HuH-7 (cell line): ENCODE results near the gene GGA2.
A peak's percentile ranks its signal among the peaks of the same experiment; 100 is the strongest.
"Not testable (repeated sequence)": the region's sequence is repeated elsewhere in the genome, so short reads cannot be mapped to it uniquely, and the experiment has no call there.

Experiments used
- DNase-seq: peaks from one replicate; pipeline ENCODE4 v3.0.0; 2011; ENCODE audit warnings: low spot score

GGA2 gene

GRCh38 chr16:23504076-23504452 lies 6.2 kb downstream of the GGA2 start:
- DNase-seq: no peak

- no peak for DNase-seq
Observed at GRCh38 chr16:23502466-23502865, 7.8 kb downstream of the GGA2 start.

DNA sequence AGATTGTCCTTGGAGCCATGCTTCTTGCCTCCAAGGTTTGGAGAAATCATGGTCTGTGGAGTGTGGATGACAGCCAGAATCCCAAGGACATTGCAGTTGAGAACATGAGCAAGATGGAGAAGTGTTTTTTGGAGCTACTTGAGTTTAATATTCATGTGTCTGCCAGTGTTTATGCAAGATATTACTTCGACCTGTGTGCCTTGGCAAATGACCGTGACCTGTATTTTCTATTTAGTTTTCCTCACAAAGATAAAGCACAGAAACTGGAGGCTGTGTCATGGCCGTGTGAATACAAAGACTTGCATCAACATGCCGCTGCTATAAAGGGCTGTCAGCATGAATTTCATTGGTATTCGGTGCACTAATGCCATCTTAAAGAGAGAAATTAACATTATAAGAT lies 9.0 kb downstream of the GGA2 start:
- no peak for DNase-seq

- DNase-seq: no peak
Observed at GRCh38 chr16:23500862-23501225, 9.4 kb downstream of the GGA2 start.

- no peak for DNase-seq
Observed at GRCh38 chr16:23500212-23500861, 10.0 kb downstream of the GGA2 start.

DNA sequence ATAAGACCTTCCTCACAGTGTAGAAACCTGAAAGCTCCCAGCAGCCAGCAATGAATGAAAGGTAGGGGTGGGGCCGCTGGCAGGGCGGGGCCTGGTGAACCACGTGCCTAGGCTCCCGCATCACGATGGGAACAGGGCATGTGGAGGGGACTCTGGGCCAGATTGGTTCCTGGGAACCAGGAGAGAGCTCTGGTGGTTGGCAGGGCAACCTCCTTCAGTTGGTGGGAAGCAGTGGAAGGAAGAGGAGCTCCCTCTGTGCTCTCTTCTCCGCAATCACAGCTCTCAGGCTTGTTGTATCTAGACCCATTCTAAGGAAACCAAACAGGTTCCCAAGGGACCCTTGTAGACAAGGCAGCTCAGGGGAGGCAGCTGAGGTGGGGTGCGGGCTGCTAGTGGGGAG lies 10.5 kb downstream of the GGA2 start:
- DNase-seq: no peak

- no peak for DNase-seq
Observed at GRCh38 chr16:23498863-23499262, 11.4 kb downstream of the GGA2 start.

DNA sequence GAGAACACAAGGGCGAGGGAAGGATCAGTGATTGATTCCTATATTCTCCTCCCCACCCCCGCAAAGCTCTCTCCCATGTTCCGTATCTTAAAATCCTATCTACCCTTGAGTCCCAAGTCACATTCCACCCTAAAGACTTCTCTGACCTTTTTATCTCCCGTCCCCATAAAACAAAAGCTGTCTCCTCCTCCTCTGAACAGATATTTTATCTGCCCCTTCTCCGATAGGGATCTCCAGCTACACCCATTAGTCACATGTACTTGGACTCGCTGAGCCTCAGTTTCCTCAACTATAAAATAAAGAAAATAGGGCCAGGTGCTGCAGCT lies 12.8 kb downstream of the GGA2 start:
- no peak for DNase-seq

DNA sequence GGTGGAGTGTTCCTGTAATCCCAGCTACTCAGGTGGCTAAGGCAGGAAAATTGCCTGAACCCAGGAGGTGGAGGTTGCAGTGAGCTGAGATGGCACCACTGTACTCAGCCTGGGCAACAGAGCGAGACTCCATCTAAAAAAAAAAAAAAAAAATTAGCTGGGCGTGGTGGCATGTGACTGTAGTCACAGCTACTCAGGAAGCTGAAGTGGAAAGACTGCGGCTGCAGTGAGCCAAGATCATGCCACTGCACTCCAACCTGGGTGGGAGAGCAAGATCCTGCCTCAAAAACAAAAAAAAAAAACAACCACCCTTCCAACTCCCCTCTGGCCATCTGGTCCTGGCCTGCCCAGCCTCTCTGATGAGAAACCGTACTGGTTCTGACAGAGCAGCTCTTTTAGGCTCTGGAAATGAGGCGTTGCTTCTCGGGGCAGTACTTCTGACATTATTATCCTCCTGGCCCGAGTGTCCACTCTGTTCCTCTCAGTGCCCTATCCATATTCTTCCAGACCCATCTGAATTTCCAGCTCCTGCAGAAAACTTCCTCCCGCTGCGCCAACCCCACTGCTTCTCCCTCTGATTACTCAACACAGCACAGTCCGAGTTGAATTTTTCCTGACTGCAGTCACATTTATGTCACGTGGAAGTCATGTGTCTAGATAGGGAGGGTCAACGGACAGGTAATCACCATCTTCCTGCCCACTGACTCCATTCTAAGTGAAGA lies 13.3 kb downstream of the GGA2 start:
- DNase-seq: peak; percentile 43

GRCh38 chr16:23495671-23496070 lies 14.6 kb downstream of the GGA2 start:
- DNase-seq: no peak

GRCh38 chr16:23494188-23494587 lies 16.1 kb downstream of the GGA2 start:
- DNase-seq: no peak

GRCh38 chr16:23491490-23492391 lies 18.6 kb downstream of the GGA2 start:
- DNase-seq: no peak

DNA sequence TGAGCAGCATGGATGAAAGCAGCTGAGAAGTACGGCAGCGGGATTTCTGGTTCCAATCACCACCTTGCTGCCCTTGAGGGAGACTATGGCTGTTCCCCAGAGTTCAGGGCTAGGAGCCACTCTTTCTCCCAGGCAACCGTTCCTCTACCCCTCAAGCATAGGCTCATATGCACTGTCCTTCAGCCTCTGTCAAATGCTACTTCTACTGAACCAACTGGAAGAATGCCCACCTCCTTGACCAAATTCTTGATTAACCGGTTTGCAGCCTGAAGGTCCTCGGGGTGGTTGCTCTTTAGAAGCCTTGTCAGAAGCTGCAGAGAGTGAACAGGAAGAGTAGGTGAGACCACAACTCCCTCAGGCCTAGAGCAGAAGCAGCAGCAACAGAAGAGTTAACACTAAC lies 23.8 kb downstream of the GGA2 start:
- DNase-seq: no peak

- DNase-seq: no peak
Observed at GRCh38 chr16:23485841-23486240, 24.5 kb downstream of the GGA2 start.

- no peak for DNase-seq
Observed at GRCh38 chr16:23485257-23485614, 25.1 kb downstream of the GGA2 start.

GRCh38 chr16:23484510-23485256 lies 25.6 kb downstream of the GGA2 start:
- DNase-seq: no peak

DNA sequence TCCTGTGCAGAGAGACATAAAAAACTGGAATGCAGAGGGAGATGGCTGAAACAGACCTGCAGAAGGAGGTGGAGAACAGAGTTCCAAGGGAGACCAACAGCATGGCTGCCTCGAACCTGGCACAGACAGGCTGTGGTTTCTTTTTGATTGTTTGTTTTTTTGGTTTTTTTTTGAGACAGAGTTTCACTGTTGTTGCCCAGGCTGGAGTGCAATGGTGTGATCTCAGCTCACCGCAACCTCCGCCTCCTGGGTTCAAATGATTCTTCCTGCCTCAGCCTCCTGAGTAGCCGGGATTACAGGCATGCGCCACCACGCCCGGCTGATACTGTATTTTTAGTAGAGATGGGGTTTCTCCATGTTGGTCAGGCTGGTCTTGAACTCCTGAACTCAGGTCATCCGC lies 26.8 kb downstream of the GGA2 start:
- not testable (repeated sequence) for DNase-seq

- DNase-seq: no peak
Observed at GRCh38 chr16:23482778-23483177, 27.5 kb downstream of the GGA2 start.

DNA sequence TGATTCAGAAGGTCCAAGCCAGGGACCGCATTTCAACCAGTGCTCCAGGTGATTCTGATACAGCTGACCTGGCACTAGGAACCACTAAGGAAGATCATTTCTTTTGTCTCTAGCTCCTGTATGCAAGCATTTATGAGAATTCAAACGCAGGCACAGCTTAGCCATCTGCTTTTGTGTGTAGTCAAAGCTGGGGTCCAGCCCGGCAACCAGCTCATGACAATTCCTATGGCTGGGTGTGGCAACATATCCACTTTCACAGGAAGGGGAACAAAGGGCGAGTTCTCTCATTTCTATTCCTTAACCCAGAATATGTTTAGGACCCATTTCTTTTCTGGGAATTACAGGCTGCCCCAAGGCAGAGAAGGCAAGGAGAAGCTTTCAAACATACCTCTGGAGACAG lies 30.0 kb downstream of the GGA2 start:
- DNase-seq: no peak

- DNase-seq: no peak
Observed at GRCh38 chr16:23479138-23479537, 31.2 kb downstream of the GGA2 start.

DNA sequence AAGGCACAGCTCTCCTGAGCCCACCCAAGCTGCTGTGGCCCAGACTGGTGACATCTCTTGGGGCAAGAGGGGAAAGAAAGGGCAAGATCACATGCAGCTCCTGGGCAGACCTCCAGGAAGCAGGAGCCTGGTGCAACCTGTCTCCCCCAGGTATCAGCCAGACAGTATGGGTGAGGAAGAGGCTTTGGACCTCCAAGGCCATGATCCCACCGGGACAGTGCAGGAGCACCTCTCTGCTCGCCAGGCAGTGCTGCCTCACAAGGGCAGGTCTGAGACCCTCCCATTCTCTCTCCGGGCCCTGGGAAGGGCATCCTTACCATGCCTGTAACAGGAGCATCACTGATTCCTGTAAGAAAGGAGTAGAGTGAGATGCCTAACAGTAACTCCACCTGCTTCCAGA lies 31.7 kb downstream of the GGA2 start:
- no peak for DNase-seq

- DNase-seq: no peak
Observed at GRCh38 chr16:23476289-23476688, 34.0 kb downstream of the GGA2 start.

DNA sequence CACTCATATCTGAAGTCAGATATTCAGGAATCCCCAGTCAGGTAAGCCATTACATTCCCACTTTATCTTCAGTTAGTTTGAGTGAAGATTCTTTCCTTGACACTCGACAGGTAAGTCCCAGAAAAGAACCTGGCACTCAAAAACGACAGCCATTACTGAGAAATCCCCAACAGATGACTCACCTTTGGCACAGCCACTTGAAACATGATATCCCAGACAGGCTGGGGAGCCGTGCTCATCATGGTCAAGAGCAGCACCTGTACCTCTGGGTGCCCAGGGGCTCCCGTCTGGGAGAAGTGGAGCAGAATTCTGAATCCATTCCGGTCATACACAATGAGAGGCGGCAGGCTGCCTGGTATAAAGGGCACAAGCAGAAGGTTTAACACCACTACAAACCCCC lies 40.5 kb downstream of the GGA2 start:
- no peak for DNase-seq
